K562 treated with DMSO at 1 percent for 48 hours (cell line): ENCODE results near the gene JKAMP. TPM values are rescaled to one million over a fixed set of nuclear protein-coding genes. Genes with fewer than 3 reads are reported as not detected.

Experiments
- total RNA-seq: library from RNA; unstranded; fragments of 300-600 nt; gene quantifications from 2 replicates; pipeline ENCODE4 v1.2.3, GENCODE V29; 2022; ENCODE audit warnings: low replicate concordance; ENCODE audit errors: extremely low read depth

JKAMP gene
- total RNA-seq = not detected in 2 replicates

DNA sequence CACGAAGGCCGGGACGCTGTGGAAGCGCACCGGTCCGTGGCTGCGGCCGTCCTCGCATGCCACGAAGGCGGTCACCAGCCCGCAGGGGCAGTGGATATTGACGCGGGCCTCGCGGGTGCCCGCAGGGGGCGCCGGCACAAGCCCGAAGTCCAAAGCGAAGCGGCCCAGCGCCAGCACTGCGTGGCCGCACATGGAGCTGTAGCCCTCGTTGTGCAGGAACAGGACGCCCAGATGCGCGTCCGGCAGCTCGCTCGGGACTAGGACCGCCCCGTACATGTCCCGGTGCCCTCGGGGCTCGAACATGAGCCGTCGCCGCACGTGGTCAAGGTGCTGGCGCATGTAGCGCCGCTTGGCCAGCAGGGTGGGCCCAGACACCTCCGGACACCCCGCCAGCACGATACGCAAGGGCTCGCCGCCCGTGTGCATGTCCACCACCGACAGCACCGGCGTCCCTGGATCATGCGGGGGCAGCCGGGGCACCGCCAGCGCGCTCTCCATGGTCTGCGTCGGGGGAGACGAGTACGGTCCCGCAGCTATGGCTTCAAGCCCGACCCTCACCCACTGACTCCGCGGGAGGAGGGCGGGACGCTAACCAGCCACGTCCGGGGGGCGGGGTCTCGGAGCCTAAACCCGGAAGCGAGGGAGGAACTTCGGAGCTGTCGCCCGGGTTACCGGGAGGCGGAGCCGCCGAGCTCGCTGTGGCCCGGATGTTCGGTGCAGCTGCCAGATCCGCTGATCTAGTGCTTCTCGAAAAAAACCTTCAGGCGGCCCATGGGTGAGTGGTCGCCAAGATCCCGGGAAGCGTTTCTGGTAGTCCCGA, at the start of gene JKAMP, which contains the start of gene L3HYPDH:
Gene JKAMP, plus strand, starts transcription at position 699 of the 820 bp plus-strand sequence. Its CDS starts 73 bp downstream, at position 772.
Gene L3HYPDH, minus strand, starts transcription at position 590 of the 820 bp plus-strand sequence. Its CDS starts 92 bp downstream, at position 498.

GRCh38 chr14:59465316-59466135, 18.8 kb upstream of the JKAMP start, which contains the start of gene GPR135:
Gene GPR135, minus strand, starts transcription at chr14:59465380. Its CDS starts 154 bp downstream, at chr14:59465226.

Other genes with a start within 250 kb of the JKAMP start
- not detected in 2 replicates for gene GPR135, start 19.1 kb upstream of the JKAMP start, total RNA-seq
- gene L3HYPDH, start 109 bp upstream of the JKAMP start, total RNA-seq = not detected in 2 replicates
- not detected in 2 replicates for gene CCDC175, start 92.3 kb downstream of the JKAMP start, total RNA-seq